Natural killer cell (primary cell): ENCODE measurements around the gene HCFC1. TPM values are rescaled to one million over a fixed set of nuclear protein-coding genes. Genes with fewer than 3 reads are reported as not detected.

ENCODE experiments used
- ATAC-seq, 3 donors: fragments of 150-1000 bp in 2 of 3; fragments of 200-7000 bp in 1 of 3; cut with Tn5 transposase; 1 replicate in 1 of 3; 2 replicates in 2 of 3; pipeline ENCODE4 v1.10.0; 2021; ENCODE audit warnings: mild to moderate bottlenecking in 2 of 3, moderate library complexity in 2 of 3
- DNase-seq, 2 donors: peaks; one replicate each; pipeline versions ENCODE4 v3.0.0 to v3.0.0-alpha.2; 2013 to 2021; ENCODE audit warnings: mixed read lengths in 1 of 2
- H3K27ac ChIP-seq: one replicate; pipeline ENCODE4 v1.5.1; 2013; ENCODE audit warnings: mild to moderate bottlenecking, low read length
- H3K27me3 ChIP-seq: one replicate; pipeline ENCODE4 v1.6.1; 2013; ENCODE audit warnings: low read length; ENCODE audit not compliant: control insufficient read depth, insufficient read depth
- H3K36me3 ChIP-seq: one replicate; pipeline ENCODE4 v1.6.1; 2013; ENCODE audit warnings: low read length; ENCODE audit not compliant: control insufficient read depth, insufficient read depth
- H3K4me1 ChIP-seq: one replicate; pipeline ENCODE4 v1.6.1; 2013; ENCODE audit warnings: low read length; ENCODE audit not compliant: control insufficient read depth, insufficient read depth
- H3K4me3 ChIP-seq: one replicate; pipeline ENCODE4 v1.5.1; 2013; ENCODE audit warnings: low read length
- H3K9me3 ChIP-seq: one replicate; pipeline ENCODE4 v1.6.1; 2013; ENCODE audit warnings: low read length; ENCODE audit not compliant: control insufficient read depth, insufficient read depth
- H3K27ac Mint-ChIP-seq, 2 donors: one replicate each; pipeline ENCODE4 v1.8.0; 2022; ENCODE audit warnings: mild to moderate bottlenecking in 2 of 2, mixed read lengths in 2 of 2, moderate library complexity in 1 of 2
- H3K27me3 Mint-ChIP-seq, 2 donors: one replicate each; pipeline ENCODE4 v1.8.0; 2022; ENCODE audit warnings: low read depth in 2 of 2, mixed read lengths in 2 of 2
- H3K36me3 Mint-ChIP-seq: one replicate; pipeline ENCODE4 v1.8.0; 2022; ENCODE audit warnings: mixed read lengths
- H3K4me1 Mint-ChIP-seq, 2 donors: one replicate each; pipeline ENCODE4 v1.8.0; 2022; ENCODE audit warnings: mixed read lengths in 2 of 2
- H3K4me3 Mint-ChIP-seq: one replicate; pipeline ENCODE4 v1.8.0; 2022; ENCODE audit warnings: mild to moderate bottlenecking, moderate library complexity, mixed read lengths
- H3K9me3 Mint-ChIP-seq, 2 donors: one replicate each; pipeline ENCODE4 v1.8.0; 2022; ENCODE audit warnings: mixed read lengths in 2 of 2
- CTCF ChIP-seq: fragments of 200-600 bp; IDR thresholded peaks from one replicate; pipeline ENCODE4 v1.8.0; 2022; ENCODE audit warnings: antibody characterized with exemption
- WGBS: methylation state at CpG from one replicate; pipeline ENCODE4 v1.1.7; 2013; ENCODE audit warnings: missing lambda C conversion rate; ENCODE audit not compliant: insufficient coverage; 5-methylcytosine and 5-hydroxymethylcytosine counted together
- intact Hi-C: fragments of 100-400 bp; cut with micrococcal nuclease; formaldehyde crosslinking; loops from one replicate; pipeline ENCODE4 v1.14.2; 2022
- total RNA-seq, 4 donors: library from RNA; stranded (reverse); fragments of 120-200 nt in 1 of 4; gene quantifications; one replicate each; pipeline versions ENCODE4 v1.2.3 to v1.2.4, GENCODE V29; 2013 to 2022

Gene HCFC1
- total RNA-seq, 3 donors from 2014 or later (not counting 1 experiment from before 2014, with no cell fraction given): 65.2 to 76.7 (median 67.5) TPM

GRCh38 chrX:153961292-153961691 is 10.3 kb downstream of the HCFC1 start:
- no peak overlapping the region for H3K4me3 Mint-ChIP-seq
- intact Hi-C loops: no loop called here
- no peaks in the 10 kb centered on the region for H3K27me3 ChIP-seq
- H3K9me3 Mint-ChIP-seq: no peaks in the 10 kb centered on the region
- no peak overlapping the region for H3K27ac Mint-ChIP-seq
- H3K36me3 Mint-ChIP-seq: no peaks in the 10 kb centered on the region
- peaks cover 5 to 11% of the 10 kb centered on the region in 2 donors for H3K4me1 Mint-ChIP-seq
- no peaks in the 10 kb centered on the region for H3K27me3 Mint-ChIP-seq
- H3K36me3 ChIP-seq: peaks cover 70% of the 10 kb centered on the region
- H3K4me1 ChIP-seq: peaks cover 15% of the 10 kb centered on the region
- no peak for TF ChIP-seq CTCF
- DNase-seq: no peak
- 93% methylated on average over 11 of the region's 11 CpGs for WGBS
- no peaks in the 10 kb centered on the region for H3K9me3 ChIP-seq
- no peak overlapping the region for H3K4me3 ChIP-seq
- no peak for ATAC-seq
- no peak overlapping the region for H3K27ac ChIP-seq

- DNase-seq: no peak
- ATAC-seq: no peak
- no peaks in the 10 kb centered on the region for H3K9me3 Mint-ChIP-seq
- no peak for TF ChIP-seq CTCF
- H3K4me3 ChIP-seq: no peak overlapping the region
- peaks cover 10% of the 10 kb centered on the region for H3K4me1 ChIP-seq
- H3K36me3 Mint-ChIP-seq: no peaks in the 10 kb centered on the region
- no peaks in the 10 kb centered on the region for H3K9me3 ChIP-seq
- no peaks in the 10 kb centered on the region for H3K27me3 Mint-ChIP-seq
- intact Hi-C loops: no loop called here
- H3K27ac ChIP-seq: no peak overlapping the region
- H3K4me1 Mint-ChIP-seq: peaks cover 0 to 6% of the 10 kb centered on the region in 2 donors
- WGBS: 98% methylated on average over 22 of the region's 22 CpGs
- H3K4me3 Mint-ChIP-seq: no peak overlapping the region
- no peaks in the 10 kb centered on the region for H3K27me3 ChIP-seq
- no peak overlapping the region for H3K27ac Mint-ChIP-seq
- peaks cover 75% of the 10 kb centered on the region for H3K36me3 ChIP-seq
Measured at GRCh38 chrX:153960786-153961185, 10.8 kb downstream of the HCFC1 start.

GRCh38 chrX:153960077-153960476 is 11.5 kb downstream of the HCFC1 start:
- Mint-ChIP-seq H3K27ac (no peak overlapping the region), H3K4me3 (no peak overlapping the region), H3K36me3 (no peaks in the 10 kb centered on the region), H3K9me3 (no peaks in the 10 kb centered on the region), H3K4me1 (no peaks in the 10 kb centered on the region), H3K27me3 (no peaks in the 10 kb centered on the region)
- Histone ChIP-seq H3K27ac (no peak overlapping the region), H3K27me3 (no peaks in the 10 kb centered on the region), H3K4me3 (no peak overlapping the region), H3K9me3 (no peaks in the 10 kb centered on the region), H3K36me3 (peaks cover 81% of the 10 kb centered on the region), H3K4me1 (peaks cover 3% of the 10 kb centered on the region)
- 96% methylated on average over 15 of the region's 16 CpGs for WGBS
- no peak for TF ChIP-seq CTCF
- DNase-seq (no peak), ATAC-seq (no peak)
- intact Hi-C loops: no loop called here

- 95% methylated on average over 15 of the region's 15 CpGs for WGBS
- Histone ChIP-seq H3K36me3 (peaks cover 83% of the 10 kb centered on the region), H3K27ac (no peak overlapping the region), H3K9me3 (no peaks in the 10 kb centered on the region), H3K4me3 (no peak overlapping the region), H3K27me3 (no peaks in the 10 kb centered on the region), H3K4me1 (no peaks in the 10 kb centered on the region)
- Mint-ChIP-seq H3K27ac (no peak overlapping the region), H3K36me3 (no peaks in the 10 kb centered on the region), H3K9me3 (no peaks in the 10 kb centered on the region), H3K4me3 (no peak overlapping the region), H3K4me1 (no peaks in the 10 kb centered on the region), H3K27me3 (no peaks in the 10 kb centered on the region)
- intact Hi-C loops: no loop called here
- ATAC-seq (no peak), DNase-seq (no peak)
- TF ChIP-seq CTCF: no peak
Measured at GRCh38 chrX:153959649-153960048, 12.0 kb downstream of the HCFC1 start.
